HG03460 (cell line): ENCODE results near the gene PRR33.
"Not testable (repeated sequence)": the region's sequence is repeated elsewhere in the genome, so short reads cannot be mapped to it uniquely, and the experiment has no call there.

Source experiments
- ATAC-seq: cut with Tn5 transposase; IDR thresholded peaks from one replicate; pipeline ENCODE4 v1.9.1; 2021; ENCODE audit not compliant: unreplicated experiment

PRR33 gene

DNA sequence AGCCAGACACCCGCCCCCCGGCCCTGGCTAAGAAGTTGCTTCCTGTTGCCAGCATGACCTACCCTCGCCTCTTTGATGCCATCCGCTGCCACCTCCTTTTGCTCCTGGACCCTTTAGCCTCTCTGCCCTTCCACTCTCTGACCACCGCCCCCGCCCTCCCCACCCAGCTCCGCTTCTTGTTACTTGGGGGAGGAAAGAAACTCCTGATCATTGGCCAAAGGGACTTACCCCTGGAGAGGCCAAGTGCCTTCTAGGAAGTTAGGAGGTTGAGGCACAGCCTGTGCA lies at the start of gene PRR33:
Gene PRR33 (minus strand): TSS at position 65 of the 285 bp plus-strand sequence. CDS start 1,311 bp downstream, outside the sequence.
- no peak for ATAC-seq

DNA sequence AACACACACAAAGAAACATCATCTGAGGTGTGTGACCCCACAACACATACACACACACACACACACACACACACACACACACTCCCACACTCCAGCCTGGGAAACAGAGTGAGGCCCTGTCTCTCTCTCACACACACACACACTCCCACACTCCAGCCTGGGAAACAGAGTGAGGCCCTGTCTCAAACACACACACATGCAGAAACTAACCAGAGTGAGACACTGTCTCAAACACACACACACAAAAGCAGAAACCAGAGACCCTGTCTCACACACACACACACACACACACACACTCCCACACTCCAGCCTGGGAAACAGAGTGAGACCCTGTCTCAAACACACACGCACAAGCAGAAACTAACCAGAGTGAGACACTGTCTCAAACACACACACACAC lies 48.1 kb upstream of the PRR33 start:
- ATAC-seq, result not testable (repeated sequence)

DNA sequence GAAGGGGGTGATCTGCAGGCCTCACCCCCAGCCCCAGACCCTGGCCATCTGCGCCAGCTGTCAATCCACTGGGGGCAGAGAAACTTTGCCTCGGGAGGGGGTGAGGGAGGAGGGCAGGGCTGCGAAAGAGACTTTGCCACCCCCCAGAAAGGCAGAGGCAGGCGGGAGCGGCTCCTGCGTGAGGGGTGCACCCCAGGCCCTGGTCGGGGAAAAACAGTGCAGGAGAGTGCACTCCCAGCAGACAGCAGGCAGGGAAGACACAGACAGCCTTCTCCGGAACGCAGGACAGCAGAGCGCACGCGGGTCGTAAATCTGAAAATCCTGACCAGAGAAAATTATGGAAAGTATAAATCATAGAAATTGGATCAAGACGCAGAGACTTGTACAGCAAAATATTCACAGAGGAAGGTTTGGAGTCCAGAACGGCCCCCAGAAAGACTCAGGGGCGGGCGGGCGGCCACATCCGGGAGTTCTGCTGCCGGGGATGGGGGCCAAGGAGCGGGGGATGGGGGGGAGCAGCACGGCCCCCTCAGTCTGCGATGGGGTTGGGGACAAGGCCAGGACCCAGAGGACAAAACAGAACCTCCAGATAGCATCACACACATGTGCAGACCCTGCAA lies 47.4 kb upstream of the PRR33 start:
- ATAC-seq, result no peak

DNA sequence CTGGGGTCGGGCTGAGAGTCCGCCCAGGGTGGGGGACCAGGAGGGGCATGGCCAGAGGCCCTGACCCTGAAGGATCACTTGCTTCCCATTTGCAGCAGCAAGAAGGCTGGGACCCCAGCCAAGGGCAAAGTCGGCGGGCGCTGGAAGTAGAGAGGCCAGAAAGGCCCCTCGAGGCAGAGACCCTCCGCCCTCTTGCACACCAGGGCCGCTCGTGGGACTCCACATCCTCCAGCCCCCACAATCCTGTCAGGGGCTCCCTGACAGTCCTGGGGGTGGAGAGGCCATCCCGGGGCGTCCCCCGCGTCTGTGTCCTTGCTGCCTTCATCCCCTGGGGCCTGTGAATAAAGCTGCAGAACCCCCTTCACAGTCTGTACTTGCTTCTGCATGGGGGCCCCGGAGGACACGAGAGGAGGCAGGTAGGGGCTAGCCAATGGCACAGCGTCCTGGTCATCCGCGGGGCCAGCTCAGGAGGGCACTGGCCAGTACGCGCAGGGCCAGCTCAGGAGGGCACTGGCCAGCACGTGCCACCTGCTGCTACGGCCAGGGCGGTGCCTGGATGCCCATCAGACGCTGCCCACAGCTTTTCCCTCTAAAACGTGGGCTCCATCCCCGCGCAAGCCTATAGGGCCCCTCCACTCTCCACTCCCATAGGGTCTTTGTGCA lies 46.8 kb upstream of the PRR33 start:
- no peak for ATAC-seq

DNA sequence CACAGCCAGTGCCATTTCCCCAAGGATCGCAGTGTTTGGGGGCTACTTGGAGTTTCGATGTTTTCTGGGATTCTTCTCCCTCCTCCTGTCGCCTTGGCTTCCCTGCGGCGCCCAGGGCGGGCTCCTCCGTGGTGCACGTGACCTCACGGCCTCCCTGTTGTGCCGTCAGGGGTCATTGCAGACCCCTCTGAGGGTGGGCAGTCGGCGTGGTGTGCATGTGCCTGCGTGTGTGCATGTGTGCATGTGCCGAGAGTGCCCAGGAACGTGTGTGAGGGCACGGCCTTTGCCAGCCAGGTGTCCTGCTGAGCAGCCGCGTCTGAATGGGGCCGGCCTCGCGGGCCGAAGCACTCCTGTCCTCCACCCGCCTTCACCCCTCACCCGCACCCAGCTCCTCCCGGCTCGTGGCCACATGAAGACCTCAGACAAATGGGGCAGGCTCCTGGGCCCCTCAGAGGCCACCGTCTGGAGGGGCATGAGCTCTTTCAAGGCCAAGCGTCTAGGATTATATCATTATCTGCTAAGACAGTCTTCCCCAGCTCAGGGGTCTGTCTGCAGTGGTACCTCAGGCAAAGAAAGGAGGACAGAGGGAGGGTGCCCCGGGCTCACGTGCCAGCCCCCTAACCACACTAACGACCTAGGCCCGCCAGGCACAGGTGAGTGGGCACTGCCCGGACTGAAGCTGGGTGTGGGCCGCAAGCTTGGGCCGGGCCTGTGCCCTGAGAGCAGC lies 46.1 kb upstream of the PRR33 start:
- no peak for ATAC-seq

DNA sequence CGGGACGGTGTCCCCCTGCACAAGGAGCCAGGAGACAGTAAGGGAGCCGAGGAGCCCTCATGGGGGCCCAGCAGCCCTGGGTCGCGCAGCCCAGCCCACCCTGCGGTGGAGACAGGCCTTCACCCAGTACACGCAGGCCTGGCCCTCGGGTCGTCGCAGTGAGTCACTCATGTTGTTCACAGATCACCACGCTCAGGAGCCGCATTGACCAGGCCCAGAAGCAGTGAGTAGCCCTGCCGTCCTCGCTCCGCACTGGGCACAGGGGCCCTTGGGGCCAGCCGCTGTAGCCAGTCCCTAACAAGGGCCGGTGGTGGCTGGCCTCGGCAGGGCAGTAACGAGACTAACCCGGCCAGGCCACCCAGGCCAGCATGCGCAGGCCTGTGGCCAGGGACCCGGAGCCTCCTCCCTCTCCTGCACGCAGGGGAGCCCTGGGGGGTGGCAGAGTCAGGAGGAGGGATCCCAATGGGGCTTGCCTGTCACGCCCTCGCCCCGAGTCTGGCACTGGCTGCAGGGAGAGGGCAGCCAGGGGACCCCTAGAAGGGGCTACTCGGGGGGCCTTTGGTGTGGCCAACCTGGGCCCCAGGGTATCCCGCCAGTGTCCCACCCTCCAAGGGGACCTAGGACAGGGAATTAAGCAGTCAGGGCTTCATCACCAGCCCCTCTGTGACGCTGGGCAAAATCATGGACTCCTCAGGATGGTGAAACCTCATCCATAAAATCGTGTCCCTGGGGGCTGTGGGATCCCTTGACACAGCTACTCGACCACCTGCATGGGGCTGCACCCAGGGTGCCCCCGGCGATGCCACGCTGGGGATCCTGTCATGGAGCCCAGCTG lies 45.3 kb upstream of the PRR33 start:
- no peak for ATAC-seq

DNA sequence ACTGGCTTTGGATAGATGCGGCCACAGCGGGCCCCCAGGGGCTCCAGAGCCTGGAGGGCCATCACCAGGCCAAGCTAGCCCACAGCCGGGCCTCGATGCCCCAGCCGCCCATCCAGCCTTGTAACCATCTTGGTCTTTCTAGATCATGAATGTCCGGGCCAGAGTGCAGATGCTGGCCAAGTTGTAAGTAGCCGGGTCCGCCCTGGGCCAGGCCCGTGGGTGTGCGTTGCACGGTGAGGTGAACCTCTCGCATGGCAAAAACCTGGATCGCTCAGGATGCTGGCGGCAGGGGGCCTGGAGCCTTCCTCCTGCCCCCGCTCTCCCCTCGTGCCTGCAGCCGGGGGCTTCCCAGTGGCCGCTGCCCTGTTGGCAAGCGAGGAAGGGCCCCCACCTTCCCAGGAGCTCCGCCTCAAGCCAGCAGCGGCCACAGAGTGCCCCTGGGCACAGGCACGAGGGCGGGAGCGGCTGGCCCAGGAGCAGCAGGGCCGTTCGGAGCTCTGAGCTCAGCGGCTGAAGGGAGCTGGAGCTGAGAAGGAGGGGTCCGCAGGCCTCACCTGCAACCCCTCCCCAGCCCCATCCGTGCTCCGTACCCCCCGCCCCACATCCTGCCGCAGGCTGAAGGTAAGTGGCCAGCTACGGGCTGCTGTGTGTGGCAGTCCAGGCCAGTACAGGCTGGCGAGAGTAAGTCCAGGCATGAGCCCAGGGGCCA lies 44.5 kb upstream of the PRR33 start:
- ATAC-seq, result no peak

DNA sequence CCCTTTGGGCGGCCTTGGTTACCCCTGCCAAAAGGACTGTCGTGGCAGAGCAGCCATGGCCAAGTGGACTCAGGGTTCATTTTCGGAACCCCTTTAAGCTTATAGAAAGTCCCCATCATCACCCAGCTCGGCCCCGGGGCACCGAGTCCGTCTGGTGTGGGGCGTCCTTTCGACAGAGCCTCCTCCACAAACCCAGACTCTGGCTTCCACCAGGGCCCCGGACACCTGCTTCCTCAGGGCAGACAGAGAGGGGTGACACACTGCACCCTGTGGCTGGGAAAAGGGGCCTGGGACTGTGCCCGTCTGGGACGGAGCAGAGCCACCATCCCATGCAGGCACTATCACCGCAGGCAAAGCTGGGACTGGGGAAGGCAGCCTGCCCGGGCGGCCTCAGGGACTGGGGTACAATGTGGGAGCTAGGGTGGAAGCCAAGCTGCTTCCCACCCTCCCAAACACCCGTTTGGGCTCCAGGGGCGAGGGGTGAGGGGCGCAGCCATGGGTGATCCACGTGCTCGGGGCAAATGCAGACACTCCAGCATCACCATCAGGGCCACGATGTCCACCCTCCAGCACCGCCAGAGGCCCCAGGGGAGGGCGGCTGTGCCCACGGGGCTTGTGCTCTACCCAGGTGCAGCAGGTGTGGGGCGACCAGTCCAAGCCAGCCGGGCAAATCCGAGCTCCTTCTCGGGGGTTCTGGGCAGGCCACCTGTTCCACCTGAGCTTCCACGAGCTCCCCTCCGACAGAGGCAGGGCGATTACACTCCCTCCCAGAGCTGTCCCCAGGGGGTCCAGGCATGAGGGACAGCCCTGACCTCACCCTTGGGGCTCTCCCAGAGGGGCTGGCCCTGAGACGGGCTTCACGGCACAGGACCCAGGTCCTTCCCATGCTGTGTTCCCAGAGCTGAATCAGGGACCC lies 43.7 kb upstream of the PRR33 start:
- no peak for ATAC-seq

DNA sequence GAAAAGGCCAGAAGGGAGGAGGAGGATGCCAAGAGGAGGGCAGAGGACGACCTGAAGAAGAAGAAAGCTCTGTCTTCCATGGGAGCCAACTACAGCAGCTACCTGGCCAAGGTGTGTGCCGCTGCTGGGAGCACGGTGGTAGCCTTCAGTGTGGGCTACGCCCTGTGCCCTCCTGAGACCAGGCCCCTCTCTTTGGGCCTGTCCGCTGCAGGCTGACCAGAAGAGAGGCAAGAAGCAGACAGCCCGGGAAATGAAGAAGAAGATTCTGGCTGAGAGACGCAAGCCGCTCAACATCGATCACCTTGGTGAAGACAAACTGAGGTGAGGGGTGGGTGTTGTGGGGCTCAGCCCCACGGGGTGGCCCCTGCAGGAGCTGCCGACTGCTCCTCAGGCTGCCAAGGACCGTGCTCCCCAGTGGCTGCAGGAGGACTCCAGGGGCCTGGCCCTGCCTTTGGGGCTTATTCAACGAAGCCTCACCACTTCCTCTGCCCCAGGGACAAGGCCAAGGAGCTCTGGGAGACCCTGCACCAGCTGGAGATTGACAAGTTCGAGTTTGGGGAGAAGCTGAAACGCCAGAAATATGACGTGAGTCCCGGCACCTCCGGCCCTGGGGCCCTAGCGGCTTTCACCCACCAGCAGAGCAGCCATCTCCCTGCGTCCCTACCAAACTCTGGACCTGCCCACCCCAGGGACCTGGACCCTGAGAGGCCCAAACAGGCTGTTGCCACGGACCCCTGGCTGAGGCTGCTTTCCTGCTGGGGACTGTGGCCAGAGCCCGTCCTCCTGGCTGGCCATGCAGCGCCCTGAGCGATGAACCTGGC lies 42.9 kb upstream of the PRR33 start:
- ATAC-seq, result no peak

DNA sequence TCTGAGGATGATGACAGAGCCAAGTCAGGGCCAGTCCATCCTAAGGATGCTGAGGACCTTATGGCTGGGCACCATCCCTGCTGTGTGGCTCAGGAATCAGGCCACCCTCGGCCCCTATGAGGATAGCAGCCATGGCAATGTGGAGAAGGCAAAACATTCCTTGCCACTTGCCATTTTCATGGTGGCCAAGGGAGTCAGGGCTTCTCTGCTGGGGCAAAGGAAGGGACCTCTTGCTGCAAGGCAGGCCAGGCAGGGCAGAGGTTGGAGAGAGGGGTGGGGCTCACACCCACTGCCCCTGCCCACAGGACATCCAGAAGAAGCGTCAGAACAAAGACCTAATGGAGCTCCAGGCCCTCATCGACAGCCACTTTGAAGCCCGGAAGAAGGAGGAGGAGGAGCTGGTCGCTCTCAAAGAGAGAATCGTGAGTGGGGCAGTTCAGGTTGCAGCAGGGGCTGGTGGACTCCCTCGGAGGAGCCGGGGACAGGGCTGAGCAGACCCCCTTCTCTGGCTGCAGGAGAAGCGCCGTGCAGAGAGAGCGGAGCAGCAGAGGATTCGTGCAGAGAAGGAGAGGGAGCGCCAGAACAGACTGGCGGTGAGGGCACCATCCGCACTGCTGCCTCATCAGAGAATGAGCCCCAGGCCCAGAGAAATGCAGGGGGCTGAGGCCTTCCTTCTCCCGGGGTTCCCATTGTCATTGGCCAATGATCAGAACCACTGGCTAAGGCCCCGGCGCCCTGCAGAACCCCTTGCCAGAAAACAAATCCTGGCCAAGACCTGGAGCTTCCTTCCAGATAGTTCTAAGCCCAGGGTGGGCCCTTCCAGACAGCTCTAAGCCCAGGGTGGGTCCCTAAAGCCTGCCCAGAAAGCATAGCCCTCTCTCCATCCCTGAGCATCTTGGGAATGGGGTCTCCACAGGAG lies 42.0 kb upstream of the PRR33 start:
- ATAC-seq, result no peak

DNA sequence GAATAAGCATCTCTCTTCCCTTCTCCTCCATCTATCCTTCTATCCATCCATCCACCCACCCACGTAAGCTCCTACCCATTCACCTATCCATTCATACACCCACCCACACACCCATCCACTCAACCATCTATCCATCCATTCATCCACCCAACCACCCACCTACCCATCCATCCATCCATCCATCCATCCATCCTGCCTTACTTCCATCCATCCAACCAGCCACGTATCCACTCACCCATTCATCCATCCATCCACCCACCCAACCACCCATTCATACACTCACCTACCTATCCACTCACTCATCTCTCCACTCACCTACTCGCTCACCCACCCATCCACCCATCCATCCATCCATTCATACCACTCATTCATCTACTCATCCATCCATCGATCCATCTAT lies 41.0 kb upstream of the PRR33 start:
- ATAC-seq, result no peak

DNA sequence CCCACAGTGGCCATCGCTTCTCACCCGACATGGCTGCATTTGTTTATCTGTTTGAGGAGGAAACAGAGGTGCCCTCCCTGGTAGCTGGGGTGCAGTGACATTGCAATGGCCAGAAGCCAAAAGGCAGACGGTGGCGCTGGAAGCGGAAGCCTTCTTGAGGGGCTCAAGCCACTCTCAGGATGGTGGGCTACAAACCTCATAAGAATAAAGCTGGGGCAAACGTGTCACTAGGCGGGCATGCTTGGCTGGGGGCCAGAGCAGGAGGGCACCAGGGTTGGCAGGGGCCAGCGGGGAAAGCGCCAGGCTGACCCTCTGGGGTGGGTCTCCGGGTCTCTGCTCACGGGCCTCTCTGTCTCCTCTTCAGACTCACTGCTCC lies 40.4 kb upstream of the PRR33 start:
- no peak for ATAC-seq

DNA sequence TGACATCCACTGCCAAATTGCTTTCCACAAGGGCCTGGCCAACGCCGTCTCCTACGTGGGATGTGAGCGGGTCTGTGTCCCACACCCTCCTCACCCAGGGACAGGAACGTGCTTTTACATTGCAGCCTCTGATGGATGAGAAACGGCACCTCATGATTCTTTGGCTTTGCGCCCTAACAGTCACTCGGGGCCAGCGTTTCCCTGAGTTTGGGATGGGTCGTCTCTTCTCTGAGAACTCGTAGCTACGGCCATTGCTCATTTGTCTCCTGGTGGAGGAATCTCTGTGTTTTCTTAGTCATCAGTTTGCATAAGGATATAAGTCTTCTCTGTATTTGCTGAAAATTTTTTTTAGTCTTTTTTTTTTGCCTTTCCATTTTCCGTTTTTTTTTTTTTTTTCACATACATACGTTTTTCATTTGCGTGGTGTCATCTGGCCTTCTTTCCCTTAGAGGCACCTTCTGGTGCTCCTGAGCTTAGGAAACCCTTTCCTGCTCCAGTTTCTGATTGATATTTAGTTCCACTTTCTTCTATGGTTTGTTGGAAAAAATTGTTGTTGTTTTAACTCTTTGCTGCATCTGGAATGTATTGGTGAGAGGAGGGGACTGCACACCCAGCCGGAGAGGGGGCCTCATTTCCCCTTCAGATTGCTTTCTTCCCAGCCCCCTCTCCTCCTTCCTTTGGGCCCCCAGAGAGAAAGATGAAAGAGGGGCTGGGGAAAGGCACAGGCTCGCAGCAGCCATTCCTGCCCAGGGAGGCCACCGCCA lies 39.8 kb upstream of the PRR33 start:
- ATAC-seq, result no peak

DNA sequence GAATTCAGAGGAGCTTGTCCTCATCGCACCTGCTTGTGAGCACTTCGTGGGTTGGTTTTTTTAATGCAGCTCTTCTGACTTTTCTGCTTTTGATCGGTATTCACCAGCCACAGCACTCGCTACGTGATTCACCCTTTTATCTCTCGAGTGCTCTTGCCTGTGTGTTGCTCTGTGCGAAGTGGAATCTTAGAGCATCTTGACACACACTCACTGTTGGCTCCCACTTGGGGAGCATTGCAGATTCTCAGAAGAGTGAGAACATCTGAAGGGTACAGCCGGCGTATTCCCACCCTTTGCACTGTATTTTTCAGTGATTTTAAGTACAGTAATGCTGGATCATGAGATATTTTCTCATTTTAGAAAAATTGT lies 38.8 kb upstream of the PRR33 start:
- no peak for ATAC-seq

DNA sequence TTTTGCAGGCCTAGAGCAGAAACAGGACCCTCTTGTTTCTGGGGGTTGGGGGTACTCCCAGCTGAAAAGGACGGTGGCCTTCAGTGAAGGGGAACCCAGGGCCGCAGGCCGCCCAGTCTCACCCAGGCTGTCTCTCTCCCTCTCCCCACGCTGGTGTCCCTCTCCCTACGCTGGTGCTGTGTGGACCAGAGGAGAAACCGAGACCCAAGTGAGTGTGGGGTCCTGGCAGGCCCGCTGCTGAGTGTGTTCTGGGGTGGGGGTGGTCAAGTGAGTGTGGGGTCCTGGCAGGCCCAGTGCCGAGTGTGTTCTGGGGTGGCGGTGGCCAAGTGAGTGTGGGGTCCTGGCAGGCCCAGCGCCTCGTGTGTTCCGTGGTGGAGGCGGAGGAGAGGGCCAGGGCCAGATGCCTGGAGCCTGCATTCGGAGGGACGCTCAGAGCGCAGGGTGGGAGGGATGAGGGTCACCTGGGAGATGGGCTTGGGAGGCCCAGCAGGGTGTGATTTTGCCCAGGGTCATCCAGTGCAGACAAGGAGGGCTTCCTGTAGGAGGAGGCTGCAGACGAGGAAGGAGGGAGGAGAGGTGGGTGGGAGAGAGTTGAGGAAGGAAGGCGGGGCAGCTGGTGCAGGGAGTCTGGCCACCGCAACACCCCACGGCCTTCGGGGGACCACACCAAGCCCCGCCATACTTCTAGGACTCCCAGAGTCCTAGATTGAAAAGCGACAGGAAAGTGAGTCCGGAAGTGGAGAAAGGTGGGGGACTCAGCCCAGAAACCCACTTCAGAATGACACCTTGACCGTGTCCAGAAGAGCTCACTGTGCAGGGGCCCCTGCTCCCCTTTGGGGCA lies 38.1 kb upstream of the PRR33 start:
- no peak for ATAC-seq

DNA sequence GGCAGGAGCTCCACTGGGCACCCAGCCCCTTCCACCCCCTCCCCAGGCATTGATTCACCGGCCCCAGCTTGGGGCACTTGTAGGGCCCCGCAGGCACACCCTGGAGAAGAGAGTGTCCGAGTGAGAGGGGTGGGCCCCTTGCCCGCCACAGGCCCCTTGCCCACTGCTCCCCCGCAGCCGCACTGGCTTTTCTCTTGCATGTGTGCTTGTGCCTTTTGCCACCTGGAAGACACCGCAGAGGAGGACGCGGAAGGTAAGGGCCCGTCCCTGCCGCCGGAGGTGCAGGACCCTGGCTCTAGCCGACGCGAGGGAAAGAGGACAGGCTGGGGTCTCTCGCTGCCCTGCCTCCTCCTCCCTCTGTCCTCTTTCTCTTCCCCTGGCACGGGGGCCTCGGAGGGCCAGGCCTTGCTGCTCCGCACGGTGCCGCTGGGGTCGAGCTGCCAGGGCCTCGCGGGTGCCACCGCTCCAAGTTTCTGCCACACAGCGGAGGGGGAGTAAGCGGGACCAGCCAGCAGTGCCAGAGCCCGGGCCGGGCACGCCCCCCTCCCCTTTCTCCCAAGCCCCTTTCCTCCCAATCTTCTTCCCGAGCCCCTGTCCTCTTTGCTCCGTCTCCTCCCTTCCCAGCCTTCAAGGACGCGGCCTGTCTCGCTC lies 37.3 kb upstream of the PRR33 start:
- ATAC-seq, result no peak
